HL-60 (cell line): Measurements from ENCODE around the gene DNAJB8.

Experiments used
- DNase-seq, 2 experiments: peaks; one replicate each; pipeline ENCODE4 v3.0.0-alpha.2; 2010 to 2020; ENCODE audit warnings: low read depth in 1 of 2, low spot score in 1 of 2
- H3K27ac ChIP-seq: fragments of 250-450 bp; sonication (Bioruptor Pico); replicated peaks from 2 replicates; pipeline ENCODE4 v1.5.1; 2020; ENCODE audit warnings: mild to moderate bottlenecking, moderate library complexity
- H3K27me3 ChIP-seq: fragments of 250-450 bp; sonication (Bioruptor Pico); 2 replicates; pipeline ENCODE4 v1.5.1; 2021; ENCODE audit warnings: mild to moderate bottlenecking, moderate library complexity; ENCODE audit not compliant: insufficient read depth, poor library complexity, severe bottlenecking
- H3K4me3 ChIP-seq: replicated peaks from 2 replicates; pipeline ENCODE4 v1.5.1; 2011; ENCODE audit warnings: mild to moderate bottlenecking, control low read depth, low read length; ENCODE audit not compliant: insufficient read depth
- GABPA ChIP-seq: IDR thresholded peaks from 2 replicates; pipeline ENCODE4 v1.6.1; 2012; ENCODE audit warnings: low read depth
- POLR2AphosphoS5 ChIP-seq: IDR thresholded peaks from 2 replicates; pipeline ENCODE4 v1.6.1; 2012; ENCODE audit warnings: low read depth
- REST ChIP-seq: IDR thresholded peaks from 2 replicates; pipeline ENCODE4 v1.6.1; 2012; ENCODE audit warnings: low read depth; ENCODE audit not compliant: insufficient replicate concordance
- SPI1 ChIP-seq: IDR thresholded peaks from 2 replicates; pipeline ENCODE4 v1.6.1; 2012; ENCODE audit warnings: low read depth, mild to moderate bottlenecking, borderline replicate concordance
- TF ChIP-seq, protein P1 (sequence below): IDR thresholded peaks from one replicate; pipeline ENCODE4 v1.5.1; 2011; ENCODE audit warnings: low read length, control low read depth, inconsistent platforms; ENCODE audit not compliant: insufficient read depth

DNAJB8 gene

GRCh38 chr3:128423525-128424147 is 43.1 kb downstream of the DNAJB8 start:
- DNase-seq: peak in 1 of 2 experiments; percentile 8
- TF ChIP-seq GABPA (no peak), REST (no peak), POLR2AphosphoS5 (no peak), SPI1 (no peak)
- TF ChIP-seq, protein P1, sequence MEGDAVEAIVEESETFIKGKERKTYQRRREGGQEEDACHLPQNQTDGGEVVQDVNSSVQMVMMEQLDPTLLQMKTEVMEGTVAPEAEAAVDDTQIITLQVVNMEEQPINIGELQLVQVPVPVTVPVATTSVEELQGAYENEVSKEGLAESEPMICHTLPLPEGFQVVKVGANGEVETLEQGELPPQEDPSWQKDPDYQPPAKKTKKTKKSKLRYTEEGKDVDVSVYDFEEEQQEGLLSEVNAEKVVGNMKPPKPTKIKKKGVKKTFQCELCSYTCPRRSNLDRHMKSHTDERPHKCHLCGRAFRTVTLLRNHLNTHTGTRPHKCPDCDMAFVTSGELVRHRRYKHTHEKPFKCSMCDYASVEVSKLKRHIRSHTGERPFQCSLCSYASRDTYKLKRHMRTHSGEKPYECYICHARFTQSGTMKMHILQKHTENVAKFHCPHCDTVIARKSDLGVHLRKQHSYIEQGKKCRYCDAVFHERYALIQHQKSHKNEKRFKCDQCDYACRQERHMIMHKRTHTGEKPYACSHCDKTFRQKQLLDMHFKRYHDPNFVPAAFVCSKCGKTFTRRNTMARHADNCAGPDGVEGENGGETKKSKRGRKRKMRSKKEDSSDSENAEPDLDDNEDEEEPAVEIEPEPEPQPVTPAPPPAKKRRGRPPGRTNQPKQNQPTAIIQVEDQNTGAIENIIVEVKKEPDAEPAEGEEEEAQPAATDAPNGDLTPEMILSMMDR: no peak
- H3K27me3 ChIP-seq: no peaks in the 10 kb centered on the region
- H3K27ac ChIP-seq: no peak overlapping the region
- H3K4me3 ChIP-seq: no peak overlapping the region

- Histone ChIP-seq H3K27ac (no peak overlapping the region), H3K4me3 (no peak overlapping the region), H3K27me3 (no peaks in the 10 kb centered on the region)
- no peak for TF ChIP-seq SPI1
- TF ChIP-seq, protein P1: no peak
- TF ChIP-seq GABPA: no peak
- no peak for TF ChIP-seq REST
- TF ChIP-seq POLR2AphosphoS5: no peak
- DNase-seq: no peak
These were observed 43.7 kb downstream of the DNAJB8 start for GRCh38 chr3:128422762-128423524.

GRCh38 chr3:128421966-128422365 is 44.7 kb downstream of the DNAJB8 start:
- Histone ChIP-seq H3K4me3 (no peak overlapping the region), H3K27ac (no peak overlapping the region), H3K27me3 (no peaks in the 10 kb centered on the region)

More at GRCh38 chr3:128421966-128422365, 44.7 kb downstream of the DNAJB8 start:
- TF ChIP-seq GABPA (no peak), REST (no peak), POLR2AphosphoS5 (no peak), SPI1 (no peak)
- TF ChIP-seq, protein P1: no peak
- DNase-seq: no peak
